Panc1 (cell line): Measurements from ENCODE around the gene CHTF18.

ENCODE experiments used
- CTCF ChIP-seq: fragments of 450-650 bp; IDR thresholded peaks from 2 replicates; pipeline ENCODE4 v1.5.1; 2017; ENCODE audit warnings: mild to moderate bottlenecking
- POLR2AphosphoS5 ChIP-seq: IDR thresholded peaks from 2 replicates; pipeline ENCODE4 v1.6.1; 2012; ENCODE audit warnings: mild to moderate bottlenecking, low read depth, low read length, moderate library complexity
- SIN3A ChIP-seq: IDR thresholded peaks from 2 replicates; pipeline ENCODE4 v1.6.1; 2012; ENCODE audit warnings: low read depth, mild to moderate bottlenecking, low read length, moderate library complexity, borderline replicate concordance; ENCODE audit not compliant: insufficient read depth

- TF ChIP-seq CTCF: no peak
- TF ChIP-seq POLR2AphosphoS5: no peak
- no peak for TF ChIP-seq SIN3A
These were observed 27.4 kb downstream of the CHTF18 start for GRCh38 chr16:815861-816260.
